ENCODE data around the gene LYZ.

The LYZ gene

DNA sequence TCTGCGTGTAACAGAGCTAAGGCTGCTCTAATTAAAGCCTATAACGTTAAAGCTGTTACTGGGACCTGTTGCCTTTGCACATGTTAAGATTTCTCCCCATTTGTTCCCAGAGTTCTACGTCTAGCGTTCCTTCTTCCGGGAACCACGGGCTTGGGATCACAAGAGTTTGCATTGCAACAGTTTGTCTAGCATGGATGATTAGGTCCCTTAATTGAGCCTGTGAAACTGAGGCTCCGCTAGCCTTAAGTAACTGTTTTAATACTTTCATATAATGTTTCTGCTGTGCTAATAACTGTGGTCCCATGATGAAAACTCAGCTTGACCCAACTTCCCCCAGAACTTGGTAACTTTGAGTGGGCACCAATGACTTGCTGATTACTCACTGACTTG is 16.7 kb upstream of the LYZ start:
- ChIA-PET POLR2A (interaction anchor here (1.0 kb wide), 1 partner anchor 10 kb away, joined by 3 read pairs; no protein-coding TSS in a partner anchor), CTCF (interaction anchor here (0.6 to 0.8 kb wide), 2 partner anchors 11 to 497 kb away, joined by 3 to 4 read pairs; no protein-coding TSS in a partner anchor)
- TF ChIP-seq BHLHE40 (IDR thresholded peaks at IDR 0.05; ENCODE audit: borderline replicate concordance) (no peak), HDGF (IDR thresholded peaks at IDR 0.05; ENCODE audit: borderline replicate concordance) (no peak), FOXM1 (IDR thresholded peaks at IDR 0.05; ENCODE audit: borderline replicate concordance) (no peak), SP1 (IDR thresholded peaks at IDR 0.05) (no peak), TARDBP (IDR thresholded peaks at IDR 0.05) (no peak)
- TF ChIP-seq, protein P1, sequence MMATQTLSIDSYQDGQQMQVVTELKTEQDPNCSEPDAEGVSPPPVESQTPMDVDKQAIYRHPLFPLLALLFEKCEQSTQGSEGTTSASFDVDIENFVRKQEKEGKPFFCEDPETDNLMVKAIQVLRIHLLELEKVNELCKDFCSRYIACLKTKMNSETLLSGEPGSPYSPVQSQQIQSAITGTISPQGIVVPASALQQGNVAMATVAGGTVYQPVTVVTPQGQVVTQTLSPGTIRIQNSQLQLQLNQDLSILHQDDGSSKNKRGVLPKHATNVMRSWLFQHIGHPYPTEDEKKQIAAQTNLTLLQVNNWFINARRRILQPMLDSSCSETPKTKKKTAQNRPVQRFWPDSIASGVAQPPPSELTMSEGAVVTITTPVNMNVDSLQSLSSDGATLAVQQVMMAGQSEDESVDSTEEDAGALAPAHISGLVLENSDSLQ (IDR thresholded peaks at IDR 0.05), result no peak
- no peak for DNase-seq (ENCODE audit: extremely low spot score)

GRCh38 chr12:69331909-69332684 is 16.1 kb upstream of the LYZ start:
- CTCF ChIA-PET, result interaction anchor here (0.8 to 1.0 kb wide), 2 partner anchors 10 to 308 kb away, joined by 4 read pairs; no protein-coding TSS in a partner anchor

DNA sequence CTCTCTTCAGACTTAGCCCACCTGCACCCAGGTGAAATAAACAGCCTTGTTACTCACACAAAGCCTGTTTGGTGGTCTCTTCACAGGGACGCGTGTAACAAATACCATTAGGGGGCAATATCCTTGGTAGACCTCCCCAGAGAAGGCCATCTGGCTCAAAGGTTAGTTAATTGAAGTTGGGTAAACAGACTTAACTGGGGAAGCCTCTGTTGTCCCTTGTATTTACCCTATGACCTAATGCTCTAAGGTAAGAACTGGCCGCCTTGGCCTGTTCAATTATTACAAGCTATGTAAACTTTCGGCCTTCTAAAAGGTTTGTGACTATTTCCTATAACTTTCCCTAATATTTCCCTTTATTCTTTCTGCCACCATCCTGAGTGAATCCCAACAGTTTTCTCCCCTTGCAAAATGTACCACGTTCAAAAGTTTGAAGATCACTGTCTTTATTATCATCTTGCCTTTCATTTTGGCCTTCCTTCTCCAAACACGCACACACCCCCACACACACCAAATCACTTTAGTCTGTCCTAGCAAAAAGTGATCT is 15.3 kb upstream of the LYZ start:
- CTCF ChIA-PET, result interaction anchor here (1.0 kb wide), 1 partner anchor 307 kb away, joined by 4 read pairs; no protein-coding TSS in a partner anchor

More at GRCh38 chr12:69331909-69332684, 16.1 kb upstream of the LYZ start:
- POLR2A ChIA-PET, result no interaction called here
- no peak for TF ChIP-seq FOXA1 (IDR thresholded peaks at IDR 0.05)
- TF ChIP-seq ARNT (IDR thresholded peaks at IDR 0.05), result no peak
- TF ChIP-seq SP1 (IDR thresholded peaks at IDR 0.05), result no peak
- TF ChIP-seq L3MBTL2 (conservative IDR thresholded peaks at IDR 0.05), result no peak
- no peak for TF ChIP-seq ZNF384 (IDR thresholded peaks at IDR 0.05)
- no peak for TF ChIP-seq FOXM1 (IDR thresholded peaks at IDR 0.05; ENCODE audit: borderline replicate concordance)
- TF ChIP-seq TARDBP (IDR thresholded peaks at IDR 0.05), result no peak
- no peak for TF ChIP-seq SUZ12 (IDR thresholded peaks at IDR 0.05)
- no peak for DNase-seq (ENCODE audit: extremely low spot score)

GRCh38 chr12:69334158-69334557 is 14.0 kb upstream of the LYZ start:
- ChIA-PET CTCF (no interaction called here), POLR2A (no interaction called here)
- TF ChIP-seq ARNT (IDR thresholded peaks at IDR 0.05), result no peak
- TF ChIP-seq ELF4 (IDR thresholded peaks at IDR 0.05), result no peak
- TF ChIP-seq, protein P1 (IDR thresholded peaks at IDR 0.05), result no peak
- no peak for TF ChIP-seq FOXK2 (IDR thresholded peaks at IDR 0.05)
- TF ChIP-seq CTBP1 (IDR thresholded peaks at IDR 0.05; ENCODE audit: borderline replicate concordance), result no peak
- TF ChIP-seq L3MBTL2 (conservative IDR thresholded peaks at IDR 0.05), result no peak
- no peak for TF ChIP-seq NFRKB (IDR thresholded peaks at IDR 0.05)
- DNase-seq (ENCODE audit: extremely low spot score), result no peak

More for the DNA sequence above, 15.3 kb upstream of the LYZ start:
- DNase-seq (ENCODE audit: extremely low spot score), result no peak
- POLR2A ChIA-PET, result no interaction called here
- TF ChIP-seq SUZ12 (IDR thresholded peaks at IDR 0.05) (no peak), ARNT (IDR thresholded peaks at IDR 0.05) (no peak), ZNF384 (IDR thresholded peaks at IDR 0.05) (no peak), ELF4 (IDR thresholded peaks at IDR 0.05) (no peak), TARDBP (IDR thresholded peaks at IDR 0.05) (no peak), CTBP1 (IDR thresholded peaks at IDR 0.05; ENCODE audit: borderline replicate concordance) (no peak), FOXA1 (IDR thresholded peaks at IDR 0.05) (no peak), NFRKB (IDR thresholded peaks at IDR 0.05) (no peak), SP1 (IDR thresholded peaks at IDR 0.05) (no peak), BHLHE40 (IDR thresholded peaks at IDR 0.05; ENCODE audit: borderline replicate concordance) (no peak), LEF1 (IDR thresholded peaks at IDR 0.05; ENCODE audit: borderline replicate concordance) (no peak), HDGF (IDR thresholded peaks at IDR 0.05; ENCODE audit: borderline replicate concordance) (no peak)
- TF ChIP-seq, protein P1 (IDR thresholded peaks at IDR 0.05), result no peak

GRCh38 chr12:69337311-69338090 is 10.7 kb upstream of the LYZ start:
- POLR2A ChIA-PET, result no interaction called here
- no peak for DNase-seq (ENCODE audit: extremely low spot score)

More at GRCh38 chr12:69337311-69338090, 10.7 kb upstream of the LYZ start:
- CTCF ChIA-PET, result no interaction called here
- TF ChIP-seq ARNT (IDR thresholded peaks at IDR 0.05) (no peak), SP1 (IDR thresholded peaks at IDR 0.05) (no peak), FOXM1 (IDR thresholded peaks at IDR 0.05; ENCODE audit: borderline replicate concordance) (no peak), TARDBP (IDR thresholded peaks at IDR 0.05) (no peak), FOXA1 (IDR thresholded peaks at IDR 0.05) (no peak), BHLHE40 (IDR thresholded peaks at IDR 0.05; ENCODE audit: borderline replicate concordance) (no peak), ZNF384 (IDR thresholded peaks at IDR 0.05) (no peak), NFRKB (IDR thresholded peaks at IDR 0.05) (no peak), SUZ12 (IDR thresholded peaks at IDR 0.05) (no peak), HDGF (IDR thresholded peaks at IDR 0.05; ENCODE audit: borderline replicate concordance) (no peak), CTBP1 (IDR thresholded peaks at IDR 0.05; ENCODE audit: borderline replicate concordance) (no peak)
- TF ChIP-seq, protein P1 (IDR thresholded peaks at IDR 0.05), result no peak
